M059J (cell line): ENCODE data around the gene PLEKHA3. TPM values are rescaled to one million over a fixed set of nuclear protein-coding genes. Genes with fewer than 3 reads are reported as not detected.

Source experiments
- DNase-seq: peaks from one replicate; pipeline ENCODE4 v3.0.0-alpha.2; 2012; ENCODE audit warnings: low read depth
- total RNA-seq: library from RNA; depleted of rRNA; stranded (reverse); fragments of >200 nt; shearing (Covaris generic); gene quantifications from 2 replicates; pipeline ENCODE4 v1.2.3, GENCODE V29; 2014

Gene PLEKHA3
- total RNA-seq, 1 experiment from 2014 or later, result 17.0 TPM

GRCh38 chr2:178478439-178479274 is 1.6 kb upstream of the PLEKHA3 start, which contains the start of gene FKBP7:
Gene FKBP7 (minus strand): TSS chr2:178478600. CDS start chr2:178478499, 101 bp downstream.
- peak; percentile 84 for DNase-seq

DNA sequence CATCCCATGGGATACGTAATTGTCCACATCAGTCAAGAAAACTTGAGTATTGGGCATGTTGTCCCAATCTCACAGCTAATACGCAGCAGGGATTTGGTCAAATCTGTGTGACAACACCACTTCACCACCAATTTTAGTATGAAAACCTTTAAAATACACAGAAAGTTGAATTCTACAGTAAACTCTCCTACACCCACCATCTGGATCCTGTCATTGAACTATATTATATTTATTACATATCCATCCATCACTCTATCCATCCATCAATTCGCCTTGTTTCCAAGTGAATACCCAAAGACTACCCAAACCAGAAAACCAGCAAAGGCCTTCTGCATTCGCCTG is 1.0 kb upstream of the PLEKHA3 start:
- no peak for DNase-seq

GRCh38 chr2:178479758-178480226 is 465 bp upstream of the PLEKHA3 start:
- no peak for DNase-seq

GRCh38 chr2:178482437-178482836 is 2.2 kb downstream of the PLEKHA3 start:
- peak; percentile 28 for DNase-seq

DNA sequence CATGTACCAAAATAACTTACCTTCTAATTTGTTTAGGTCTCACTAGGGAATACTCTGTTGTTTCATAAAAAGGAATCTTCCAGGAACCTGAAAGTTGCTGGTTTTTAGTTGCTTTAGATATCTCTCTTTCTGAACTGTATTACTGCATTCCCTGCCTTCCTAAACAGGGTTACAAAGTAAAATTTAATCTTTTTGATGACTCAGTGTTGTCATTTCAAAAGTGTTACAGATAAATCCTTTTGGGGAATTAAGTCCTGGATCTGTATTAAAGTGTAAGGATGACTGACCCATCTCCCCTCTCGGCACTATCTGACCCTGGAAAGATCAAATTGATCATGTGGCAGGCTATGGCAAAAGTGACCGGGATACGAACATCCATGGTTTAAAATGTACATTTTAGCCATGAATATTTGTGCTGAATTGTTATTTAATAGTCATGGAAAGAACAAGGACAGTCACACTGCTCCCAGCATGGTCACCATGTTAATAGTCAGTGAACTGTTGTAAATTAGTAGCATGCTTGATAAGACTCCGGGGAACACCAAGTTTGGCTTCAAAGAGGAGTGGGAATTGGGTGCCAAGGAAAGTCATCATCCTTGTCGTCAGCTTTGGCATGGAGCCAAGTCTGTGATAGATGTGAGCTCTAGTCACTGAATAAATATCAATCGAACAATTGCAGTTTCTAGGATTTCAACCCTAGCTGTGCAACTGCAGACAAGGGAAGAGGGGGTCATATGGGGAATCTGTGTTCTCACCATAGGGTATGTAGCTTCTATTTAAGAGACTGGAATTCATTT is 4.2 kb downstream of the PLEKHA3 start:
- DNase-seq, result peak; percentile 39

DNA sequence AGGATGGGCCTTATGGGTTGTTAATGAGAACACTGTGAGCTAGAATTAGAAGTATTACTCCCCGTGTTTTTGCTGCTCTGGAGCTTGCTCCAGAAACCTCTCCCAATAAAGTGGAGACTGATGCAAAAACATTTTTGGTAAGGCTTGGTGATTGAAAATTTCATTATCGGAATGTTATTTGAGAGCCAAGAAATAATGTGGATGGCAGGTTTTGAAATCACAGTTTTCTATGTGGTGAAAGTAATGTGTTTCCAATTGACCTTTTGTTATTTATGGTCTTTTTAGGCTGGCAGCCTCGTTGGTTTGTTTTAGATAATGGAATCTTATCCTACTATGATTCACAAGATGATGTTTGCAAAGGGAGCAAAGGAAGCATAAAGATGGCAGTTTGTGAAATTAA is 5.1 kb downstream of the PLEKHA3 start:
- DNase-seq, result no peak

DNA sequence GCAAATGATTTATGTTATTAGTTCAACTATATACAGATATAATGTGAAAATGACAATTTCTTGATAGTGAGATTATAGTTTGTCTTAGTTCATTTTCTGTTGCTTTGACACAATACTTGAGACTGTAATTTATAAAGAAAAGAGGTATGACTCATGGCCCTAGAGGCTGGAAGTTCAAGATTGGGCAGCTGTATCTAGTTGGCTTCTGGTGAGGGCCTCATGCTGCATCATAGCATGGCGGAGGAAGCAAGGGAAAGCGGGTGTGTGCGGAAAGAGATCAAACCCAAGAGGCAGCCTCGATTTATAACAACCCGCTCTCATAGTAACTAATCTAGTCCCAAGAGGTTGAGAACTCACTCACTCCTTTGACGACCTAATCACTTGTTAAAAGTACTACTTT is 11.4 kb downstream of the PLEKHA3 start:
- no peak for DNase-seq

- DNase-seq, result no peak
Observed at GRCh38 chr2:178496049-178496448, 15.8 kb downstream of the PLEKHA3 start.

DNA sequence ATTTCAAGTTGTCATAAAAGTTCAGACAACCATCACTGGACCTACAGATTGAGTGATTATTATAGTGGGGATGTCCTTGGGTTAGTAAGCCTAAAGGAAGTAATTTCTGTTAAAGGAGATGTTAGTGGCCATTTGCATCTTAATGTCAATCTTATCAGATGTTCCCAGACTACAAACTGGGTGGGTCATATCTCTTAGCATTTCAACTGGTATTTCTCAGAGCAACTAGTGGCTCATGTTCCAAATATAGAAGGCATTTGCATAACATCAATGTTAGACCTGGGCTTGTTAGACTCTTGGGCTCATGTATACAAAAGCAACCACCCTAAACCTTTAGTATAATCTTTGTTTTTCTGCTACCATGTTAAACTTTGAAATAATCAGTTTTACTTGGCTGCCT is 17.9 kb downstream of the PLEKHA3 start:
- no peak for DNase-seq

DNA sequence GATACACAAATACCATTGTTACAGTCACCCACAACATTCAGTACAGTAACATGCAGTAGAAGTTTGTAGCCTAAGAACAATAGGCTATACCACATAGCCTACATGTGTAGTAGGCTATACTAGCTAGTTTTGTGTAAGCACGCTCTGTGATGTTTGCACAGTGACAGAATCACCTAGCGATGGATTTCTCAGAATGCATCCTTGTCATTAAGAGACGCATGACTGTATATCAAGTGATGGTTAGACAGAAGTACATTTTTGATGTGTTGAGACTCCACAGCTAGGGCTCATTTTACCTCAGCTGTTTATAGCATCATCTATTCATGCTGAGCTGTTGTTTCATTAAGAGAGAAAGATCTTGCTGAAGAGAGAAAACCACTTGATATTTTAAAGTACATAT is 19.4 kb downstream of the PLEKHA3 start:
- DNase-seq, result no peak

DNA sequence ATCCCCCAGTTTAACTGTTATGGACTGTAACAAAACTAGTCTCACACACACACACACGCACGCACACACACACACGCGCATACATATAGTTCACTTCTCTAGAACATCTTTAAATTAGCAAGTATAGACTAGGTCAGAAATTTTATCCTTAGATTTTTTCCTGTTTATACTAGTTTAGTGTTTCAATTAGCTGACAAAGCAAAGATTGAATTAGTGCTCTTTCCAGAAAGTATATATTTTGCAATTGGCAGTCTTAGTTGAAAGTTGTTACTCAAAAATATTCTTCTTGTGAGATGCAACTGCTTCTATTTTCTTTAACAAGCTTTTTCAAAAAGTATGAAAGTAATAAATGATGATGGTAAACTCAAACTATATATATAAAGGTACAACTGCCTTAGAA is 22.5 kb downstream of the PLEKHA3 start:
- no peak for DNase-seq

DNA sequence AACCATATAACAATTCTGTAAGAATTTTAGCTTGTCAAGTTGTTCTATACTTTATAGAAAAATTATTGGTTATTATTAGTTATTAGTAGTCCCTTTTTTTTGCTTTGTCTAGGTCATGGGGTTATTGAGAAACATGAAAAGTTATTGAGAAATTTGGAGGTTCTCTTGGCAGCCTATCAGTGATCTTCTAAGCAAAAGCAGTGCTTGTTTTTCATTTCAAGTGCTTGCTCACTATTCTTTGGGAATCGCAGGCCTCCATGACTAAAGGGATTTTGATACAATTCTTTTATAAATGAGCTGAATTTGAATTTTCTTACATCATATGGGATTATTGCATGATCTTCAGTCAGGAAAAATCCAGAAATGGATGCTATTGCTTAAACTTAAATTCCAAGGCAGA is 25.8 kb downstream of the PLEKHA3 start:
- DNase-seq, result no peak

- DNase-seq, result no peak
Observed at GRCh38 chr2:178506524-178506923, 26.3 kb downstream of the PLEKHA3 start.

GRCh38 chr2:178506949-178507348 is 26.7 kb downstream of the PLEKHA3 start:
- no peak for DNase-seq

GRCh38 chr2:178508646-178509045 is 28.4 kb downstream of the PLEKHA3 start:
- no peak for DNase-seq

DNA sequence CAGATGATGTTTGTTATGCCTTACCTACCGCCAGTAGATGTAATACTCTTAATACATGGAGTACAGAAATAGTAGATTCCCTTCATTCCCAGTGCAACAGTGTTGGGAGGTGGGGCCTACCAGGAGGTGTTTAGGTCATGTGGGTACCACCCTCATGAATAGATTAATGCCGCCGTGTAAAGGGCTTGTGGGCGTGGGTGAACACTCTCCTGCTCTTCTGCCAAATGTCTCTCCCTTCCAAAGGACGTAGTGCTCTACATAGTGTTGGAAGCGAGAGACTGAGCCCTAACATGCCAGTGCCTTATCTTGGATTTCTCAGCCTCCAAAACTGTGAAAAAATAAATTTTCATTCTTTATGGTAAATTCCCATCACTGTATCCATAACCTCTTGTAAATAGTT is 30.1 kb downstream of the PLEKHA3 start:
- no peak for DNase-seq

DNA sequence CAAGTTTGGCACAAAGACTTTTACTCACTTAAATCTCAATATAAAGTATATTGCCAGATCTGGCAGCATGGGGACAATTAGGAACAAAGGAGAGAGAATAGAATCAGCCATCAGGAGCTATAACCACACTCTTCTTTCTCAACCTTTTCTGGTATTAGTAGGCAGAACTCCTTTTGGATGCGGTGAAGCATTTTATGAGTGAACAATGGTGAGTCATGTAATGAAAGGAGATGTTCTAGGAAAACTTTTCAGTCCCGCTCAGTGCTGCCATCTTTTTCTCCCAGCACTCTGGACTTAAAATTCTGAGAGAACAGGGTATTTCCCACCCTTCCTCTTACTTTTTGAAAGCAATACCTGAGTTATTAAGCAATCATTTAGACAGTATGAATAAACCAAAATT is 32.2 kb downstream of the PLEKHA3 start:
- DNase-seq, result peak; percentile 88

DNA sequence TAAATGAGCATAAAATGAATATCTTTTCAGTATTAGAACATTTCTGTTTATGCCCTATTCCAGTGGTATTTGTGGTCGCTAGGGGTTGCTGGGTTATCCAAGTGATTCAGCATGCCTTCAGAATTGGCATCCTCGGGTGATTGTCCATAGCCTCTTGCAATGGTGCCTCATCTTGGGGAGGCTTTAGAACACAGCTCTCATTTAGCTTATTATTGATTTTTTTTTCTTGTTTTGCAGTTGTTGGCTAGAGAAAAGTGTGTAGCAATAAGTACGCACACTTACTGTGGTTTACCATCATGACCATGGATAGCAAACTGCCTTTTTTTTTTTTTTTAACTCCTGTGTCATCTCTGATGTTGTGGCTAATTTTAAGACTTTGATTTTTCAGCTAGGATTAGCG is 33.6 kb downstream of the PLEKHA3 start:
- DNase-seq, result peak; percentile 89

DNA sequence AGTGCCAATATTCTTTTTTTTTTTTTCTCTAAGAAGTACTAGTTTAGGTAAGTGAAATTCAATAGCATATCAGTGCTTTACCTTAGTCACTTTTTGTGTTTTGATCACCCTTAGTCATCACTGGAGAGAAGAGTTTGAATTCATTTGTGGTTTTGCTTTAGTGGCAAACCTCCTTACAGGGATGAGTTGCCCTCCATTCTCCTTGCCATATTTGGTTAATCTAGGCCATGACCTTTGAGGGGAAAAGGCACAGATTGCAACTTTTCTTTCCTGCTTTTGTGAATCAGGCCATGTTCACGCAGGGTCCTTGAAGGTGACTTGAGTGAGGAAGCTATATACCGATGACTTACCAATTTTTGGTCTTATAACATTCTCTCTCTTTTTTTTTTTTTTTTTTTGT is 34.4 kb downstream of the PLEKHA3 start:
- DNase-seq, result peak; percentile 95

GRCh38 chr2:178517496-178517895 is 37.2 kb downstream of the PLEKHA3 start:
- DNase-seq, result no peak

GRCh38 chr2:178521304-178522150 is 41.3 kb downstream of the PLEKHA3 start:
- DNase-seq, result no peak
